Breast epithelium (tissue), 4 donors: Measurements from ENCODE around the gene YKT6. TPM values are rescaled to one million over a fixed set of nuclear protein-coding genes. Genes with fewer than 3 reads are reported as not detected.

Experiments
- DNase-seq, 2 donors: peaks; one replicate each; pipeline ENCODE4 v3.0.0-alpha.2; 2019; ENCODE audit warnings: low spot score in 2 of 2
- H3K27ac ChIP-seq, 2 donors: fragments of 200-600 bp; sonication (generic) in 1 of 2; one replicate each; pipeline ENCODE4 v1.5.1; 2016 to 2019; ENCODE audit warnings: mild to moderate bottlenecking in 1 of 2
- H3K27me3 ChIP-seq, 2 donors: fragments of 200-600 bp; sonication (generic) in 1 of 2; one replicate each; pipeline versions ENCODE4 v1.5.1 to v1.6.0; 2017 to 2019; ENCODE audit warnings: control low read depth in 1 of 2, mild to moderate bottlenecking in 1 of 2
- H3K36me3 ChIP-seq: fragments of 200-600 bp; one replicate; pipeline ENCODE4 v1.5.1; 2019
- H3K4me1 ChIP-seq, 2 donors: fragments of 200-600 bp; sonication (generic); one replicate each; pipeline ENCODE4 v1.5.1; 2016 to 2019; ENCODE audit warnings: control low read depth in 1 of 2
- H3K4me3 ChIP-seq, 3 donors: fragments of 200-600 bp; sonication (generic); 1 replicate in 2 of 3; 2 replicates in 1 of 3; pipeline ENCODE4 v1.5.1; 2016 to 2019; ENCODE audit warnings: mild to moderate bottlenecking in 3 of 3, moderate library complexity in 2 of 3
- H3K9me3 ChIP-seq, 2 donors: fragments of 200-600 bp; sonication (generic) in 1 of 2; one replicate each; pipeline ENCODE4 v1.5.1; 2016 to 2019; ENCODE audit warnings: control low read depth in 1 of 2
- CTCF ChIP-seq, 3 donors: fragments of 450-650 bp; IDR thresholded peaks; one replicate each; pipeline ENCODE4 v1.5.1; 2016 to 2017; ENCODE audit warnings: antibody characterized with exemption in 3 of 3, mild to moderate bottlenecking in 3 of 3, moderate library complexity in 3 of 3
- POLR2A ChIP-seq: fragments of 450-650 bp; IDR thresholded peaks from one replicate; pipeline ENCODE4 v1.6.1; 2016; ENCODE audit warnings: antibody characterized with exemption, mild to moderate bottlenecking, moderate library complexity
- POLR2AphosphoS5 ChIP-seq, 3 donors: sonication (generic); formaldehyde crosslinking; IDR thresholded peaks; one replicate each; pipeline ENCODE4 v1.6.1; 2017; ENCODE audit warnings: antibody characterized with exemption in 3 of 3
- intact Hi-C: fragments of 100-400 bp; cut with DNase I; formaldehyde crosslinking; loops from one replicate; pipeline ENCODE4 v1.15.1; 2023; ENCODE audit warnings: low total_unique reads
- total RNA-seq, 3 donors: library from RNA; depleted of rRNA; stranded (reverse); fragments of >200 nt; gene quantifications; one replicate each; pipeline ENCODE4 v1.1.0, GENCODE V29; 2016

Gene YKT6
- total RNA-seq, 3 donors from 2014 or later: 40.2 to 57.0 (median 49.4) TPM

GRCh38 chr7:44189286-44189992 is 11.3 kb upstream of the YKT6 start, which contains the start of gene GCK:
TSS of gene GCK (minus strand) at chr7:44189439. CDS start at chr7:44188953, 486 bp downstream.
- Histone ChIP-seq H3K36me3 (no peaks in the 10 kb centered on the region), H3K27me3 (peaks cover 0 to 5% of the 10 kb centered on the region in 2 donors), H3K27ac (no peak within 1 kb of the TSS), H3K9me3 (no peaks in the 10 kb centered on the region), H3K4me1 (no peaks in the 10 kb centered on the region), H3K4me3 (no peak within 1 kb of the TSS)
- DNase-seq: no peak
- TF ChIP-seq POLR2AphosphoS5 (IDR thresholded peaks at IDR 0.05) (no peak), CTCF (IDR thresholded peaks at IDR 0.05) (no peak), POLR2A (no peak)
- intact Hi-C loops: no loop called here

- H3K36me3 ChIP-seq: no peaks in the 10 kb centered on the region
- no peak for DNase-seq
- no peak overlapping the region for H3K4me3 ChIP-seq
- no peak overlapping the region for H3K27ac ChIP-seq
- H3K9me3 ChIP-seq: no peaks in the 10 kb centered on the region
- intact Hi-C loops: no loop called here
- no peaks in the 10 kb centered on the region for H3K4me1 ChIP-seq
- H3K27me3 ChIP-seq: peaks cover 0 to 5% of the 10 kb centered on the region in 2 donors
- TF ChIP-seq POLR2A: no peak
- no peak for TF ChIP-seq CTCF (IDR thresholded peaks at IDR 0.05)
- TF ChIP-seq POLR2AphosphoS5 (IDR thresholded peaks at IDR 0.05): no peak
Observed at GRCh38 chr7:44189993-44190872, 10.5 kb upstream of the YKT6 start.

- intact Hi-C loops: no loop called here
- Histone ChIP-seq H3K4me1 (no peaks in the 10 kb centered on the region), H3K4me3 (no peak overlapping the region), H3K27ac (no peak overlapping the region), H3K27me3 (peaks cover 0 to 5% of the 10 kb centered on the region in 2 donors), H3K36me3 (no peaks in the 10 kb centered on the region), H3K9me3 (no peaks in the 10 kb centered on the region)
- TF ChIP-seq CTCF (IDR thresholded peaks at IDR 0.05): no peak
- no peak for TF ChIP-seq POLR2AphosphoS5 (IDR thresholded peaks at IDR 0.05)
- TF ChIP-seq POLR2A: no peak
- no peak for DNase-seq
Observed at GRCh38 chr7:44191171-44191570, 9.6 kb upstream of the YKT6 start.

GRCh38 chr7:44193011-44193802 is 7.6 kb upstream of the YKT6 start:
- Histone ChIP-seq H3K27ac (no peak overlapping the region), H3K4me3 (no peak overlapping the region), H3K27me3 (peaks cover 0 to 5% of the 10 kb centered on the region in 2 donors), H3K36me3 (no peaks in the 10 kb centered on the region), H3K4me1 (no peaks in the 10 kb centered on the region), H3K9me3 (no peaks in the 10 kb centered on the region)
- DNase-seq: no peak
- no peak for TF ChIP-seq POLR2AphosphoS5 (IDR thresholded peaks at IDR 0.05)
- no peak for TF ChIP-seq CTCF (IDR thresholded peaks at IDR 0.05)
- no peak for TF ChIP-seq POLR2A
- intact Hi-C loops: no loop called here
